Measurements from ENCODE around the gene OR51I2.

The OR51I2 gene, protein sequence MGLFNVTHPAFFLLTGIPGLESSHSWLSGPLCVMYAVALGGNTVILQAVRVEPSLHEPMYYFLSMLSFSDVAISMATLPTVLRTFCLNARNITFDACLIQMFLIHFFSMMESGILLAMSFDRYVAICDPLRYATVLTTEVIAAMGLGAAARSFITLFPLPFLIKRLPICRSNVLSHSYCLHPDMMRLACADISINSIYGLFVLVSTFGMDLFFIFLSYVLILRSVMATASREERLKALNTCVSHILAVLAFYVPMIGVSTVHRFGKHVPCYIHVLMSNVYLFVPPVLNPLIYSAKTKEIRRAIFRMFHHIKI

DNA sequence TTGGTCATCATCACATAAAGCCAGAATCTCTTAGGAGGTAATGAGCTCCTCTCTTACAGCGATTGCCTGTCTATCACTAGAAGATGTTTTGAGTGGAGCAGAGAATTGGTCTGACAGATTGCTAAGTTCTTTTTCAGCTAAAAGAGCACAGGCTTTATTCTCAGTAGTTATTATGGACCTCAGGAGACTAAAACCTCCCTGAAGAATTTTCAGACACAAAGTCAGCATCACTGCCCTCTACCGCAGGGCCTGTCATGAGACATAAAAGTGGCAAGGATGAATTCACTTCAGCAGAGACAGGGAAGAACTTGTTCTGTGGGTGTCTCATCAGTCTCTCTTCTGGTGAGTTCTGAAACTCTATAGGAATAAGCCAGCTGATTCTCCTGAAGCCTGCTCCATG lies at the start of gene OR51I2:
Gene OR51I2 (plus strand): TSS at position 301 of the 400 bp plus-strand sequence. CDS start 4,166 bp downstream, outside the sequence.
- no peak within 1 kb of the TSS for H3K4me3 ChIP-seq (ENCODE audit: low read length)
- H3K36me3 ChIP-seq (ENCODE audit: control insufficient read depth, insufficient read depth, low read length) = no peaks in the 10 kb centered on the region
- no peaks in the 10 kb centered on the region for H3K4me1 ChIP-seq (ENCODE audit: control insufficient read depth, insufficient read depth, low read length)
- H3K9me3 ChIP-seq (ENCODE audit: control insufficient read depth, low read length) = no peaks in the 10 kb centered on the region
- H3K9ac ChIP-seq (ENCODE audit: low read length) = no peak within 1 kb of the TSS
- no peaks in the 10 kb centered on the region for H3K27me3 ChIP-seq (ENCODE audit: control insufficient read depth, insufficient read depth, low read length)

DNA sequence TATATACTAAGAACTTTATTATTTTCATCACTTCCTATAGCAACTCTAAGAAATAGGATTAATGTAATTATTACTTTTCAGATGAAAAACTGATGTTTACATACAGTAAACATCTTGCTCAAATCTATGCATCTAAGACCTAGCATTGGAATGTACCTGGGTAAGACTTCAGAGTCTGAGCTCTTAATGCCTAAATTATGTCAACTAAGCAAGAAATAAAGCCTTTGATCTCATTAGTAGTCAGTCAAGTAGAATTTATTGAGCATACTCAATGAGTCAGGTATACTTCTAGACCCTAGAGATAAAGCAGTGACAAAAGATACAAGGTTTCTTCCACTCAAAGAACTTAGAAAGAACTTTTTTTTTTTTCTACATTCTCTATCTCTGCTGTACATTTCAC lies 44.0 kb upstream of the OR51I2 start:
- Histone ChIP-seq H3K9me3 (ENCODE audit: control insufficient read depth, low read length) (no peaks in the 10 kb centered on the region), H3K9ac (ENCODE audit: low read length) (no peak overlapping the region), H3K36me3 (ENCODE audit: control insufficient read depth, insufficient read depth, low read length) (no peaks in the 10 kb centered on the region), H3K4me1 (ENCODE audit: control insufficient read depth, insufficient read depth, low read length) (no peaks in the 10 kb centered on the region), H3K27me3 (ENCODE audit: control insufficient read depth, insufficient read depth, low read length) (no peaks in the 10 kb centered on the region), H3K4me3 (ENCODE audit: low read length) (no peak overlapping the region)

DNA sequence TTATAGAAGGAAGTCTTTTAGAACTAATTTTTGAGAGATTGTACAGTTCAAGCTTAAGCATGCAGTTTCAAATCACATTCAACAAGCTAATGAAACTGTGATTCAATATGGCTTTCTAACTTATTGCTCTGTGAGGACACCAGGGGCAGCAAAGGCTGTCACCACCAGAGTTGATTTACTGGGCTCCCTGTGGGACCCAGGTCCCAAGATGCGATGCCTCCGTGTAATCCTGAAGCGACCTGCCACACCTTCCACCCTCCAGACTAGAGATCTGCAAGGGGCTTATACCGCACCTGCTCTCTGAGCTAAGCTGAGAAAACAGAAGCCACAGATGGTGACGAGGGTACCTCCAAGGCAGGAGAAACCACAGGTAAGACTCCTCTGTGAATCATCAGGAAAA lies 28.1 kb upstream of the OR51I2 start:
- no peaks in the 10 kb centered on the region for H3K4me1 ChIP-seq (ENCODE audit: control insufficient read depth, insufficient read depth, low read length)
- H3K4me3 ChIP-seq (ENCODE audit: low read length) = no peak overlapping the region
- no peaks in the 10 kb centered on the region for H3K9me3 ChIP-seq (ENCODE audit: control insufficient read depth, low read length)
- H3K27me3 ChIP-seq (ENCODE audit: control insufficient read depth, insufficient read depth, low read length) = no peaks in the 10 kb centered on the region
- no peak overlapping the region for H3K9ac ChIP-seq (ENCODE audit: low read length)
- H3K36me3 ChIP-seq (ENCODE audit: control insufficient read depth, insufficient read depth, low read length) = no peaks in the 10 kb centered on the region

DNA sequence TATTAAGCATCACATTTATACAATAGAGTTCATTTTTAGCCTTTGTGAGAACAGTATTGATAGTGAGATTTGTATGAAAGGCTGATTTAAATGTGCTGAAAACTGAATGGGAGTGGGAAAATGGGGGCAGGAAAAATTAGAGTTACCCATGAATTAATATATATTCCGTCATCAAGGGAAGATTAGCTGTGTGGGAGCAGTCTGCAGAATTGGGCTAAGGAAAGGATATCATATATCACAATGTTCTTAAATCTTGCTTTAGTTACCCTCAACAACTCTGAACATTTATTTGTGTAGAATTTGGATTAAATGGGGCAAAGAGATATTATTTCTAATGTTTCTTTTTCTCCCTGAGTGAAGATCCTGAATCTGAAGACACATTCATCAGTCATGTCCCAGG lies 27.3 kb upstream of the OR51I2 start, which contains the start of gene OR51Q1:
Gene OR51Q1 (plus strand): TSS at position 301 of the 400 bp plus-strand sequence. CDS start 90 bp downstream, at position 391.
- no peaks in the 10 kb centered on the region for H3K27me3 ChIP-seq (ENCODE audit: control insufficient read depth, insufficient read depth, low read length)
- H3K36me3 ChIP-seq (ENCODE audit: control insufficient read depth, insufficient read depth, low read length) = no peaks in the 10 kb centered on the region
- no peak within 1 kb of the TSS for H3K9ac ChIP-seq (ENCODE audit: low read length)
- H3K9me3 ChIP-seq (ENCODE audit: control insufficient read depth, low read length) = no peaks in the 10 kb centered on the region
- H3K4me3 ChIP-seq (ENCODE audit: low read length) = no peak within 1 kb of the TSS
- no peaks in the 10 kb centered on the region for H3K4me1 ChIP-seq (ENCODE audit: control insufficient read depth, insufficient read depth, low read length)

DNA sequence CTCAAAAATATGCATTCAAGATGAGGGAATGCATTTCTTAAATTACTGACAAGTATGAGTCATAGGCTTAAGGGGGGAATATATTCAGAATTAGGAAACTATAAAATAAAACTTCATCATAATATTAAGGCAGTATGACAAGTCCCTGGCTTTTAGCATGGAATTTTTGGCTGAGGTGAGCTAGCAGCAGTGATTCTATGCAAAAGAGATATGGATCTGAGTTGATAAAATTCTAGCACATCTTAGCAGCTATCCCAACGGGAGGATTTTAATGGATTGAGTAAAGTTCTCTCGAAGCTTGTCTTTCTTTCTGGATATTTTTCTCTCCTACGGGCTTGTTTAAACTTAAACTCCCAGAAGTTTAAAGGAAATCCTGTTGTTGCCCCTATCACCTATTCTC lies 26.0 kb upstream of the OR51I2 start:
- no peaks in the 10 kb centered on the region for H3K36me3 ChIP-seq (ENCODE audit: control insufficient read depth, insufficient read depth, low read length)
- H3K27me3 ChIP-seq (ENCODE audit: control insufficient read depth, insufficient read depth, low read length) = no peaks in the 10 kb centered on the region
- no peaks in the 10 kb centered on the region for H3K9me3 ChIP-seq (ENCODE audit: control insufficient read depth, low read length)
- H3K4me1 ChIP-seq (ENCODE audit: control insufficient read depth, insufficient read depth, low read length) = no peaks in the 10 kb centered on the region
- no peak overlapping the region for H3K4me3 ChIP-seq (ENCODE audit: low read length)
- H3K9ac ChIP-seq (ENCODE audit: low read length) = no peak overlapping the region

DNA sequence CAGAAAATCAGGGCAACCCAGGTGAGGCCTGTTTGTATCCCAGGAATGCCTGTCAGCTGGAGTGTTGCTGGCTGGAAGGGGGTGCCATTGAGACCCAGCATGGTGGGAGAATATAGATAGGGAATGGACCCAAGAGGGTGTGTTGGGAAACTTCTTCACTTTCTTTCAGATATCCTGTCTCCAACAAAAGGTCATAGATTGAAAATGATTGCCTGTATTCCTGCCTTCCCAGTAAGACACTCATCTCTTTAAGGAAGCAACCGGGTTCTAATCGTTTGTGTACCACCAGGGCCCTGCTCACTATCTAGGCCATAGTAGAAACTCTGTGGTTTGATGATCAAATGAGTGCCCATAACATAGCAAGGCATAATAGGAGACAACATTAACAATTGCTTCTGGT lies 7.7 kb upstream of the OR51I2 start, which contains the start of gene OR51I1:
Gene OR51I1 (minus strand): TSS at position 101 of the 400 bp plus-strand sequence. CDS start 0 bp downstream, at position 101.
- Histone ChIP-seq H3K36me3 (ENCODE audit: control insufficient read depth, insufficient read depth, low read length) (no peaks in the 10 kb centered on the region), H3K9me3 (ENCODE audit: control insufficient read depth, low read length) (no peaks in the 10 kb centered on the region), H3K4me3 (ENCODE audit: low read length) (no peak within 1 kb of the TSS), H3K9ac (ENCODE audit: low read length) (no peak within 1 kb of the TSS), H3K4me1 (ENCODE audit: control insufficient read depth, insufficient read depth, low read length) (no peaks in the 10 kb centered on the region), H3K27me3 (ENCODE audit: control insufficient read depth, insufficient read depth, low read length) (no peaks in the 10 kb centered on the region)

DNA sequence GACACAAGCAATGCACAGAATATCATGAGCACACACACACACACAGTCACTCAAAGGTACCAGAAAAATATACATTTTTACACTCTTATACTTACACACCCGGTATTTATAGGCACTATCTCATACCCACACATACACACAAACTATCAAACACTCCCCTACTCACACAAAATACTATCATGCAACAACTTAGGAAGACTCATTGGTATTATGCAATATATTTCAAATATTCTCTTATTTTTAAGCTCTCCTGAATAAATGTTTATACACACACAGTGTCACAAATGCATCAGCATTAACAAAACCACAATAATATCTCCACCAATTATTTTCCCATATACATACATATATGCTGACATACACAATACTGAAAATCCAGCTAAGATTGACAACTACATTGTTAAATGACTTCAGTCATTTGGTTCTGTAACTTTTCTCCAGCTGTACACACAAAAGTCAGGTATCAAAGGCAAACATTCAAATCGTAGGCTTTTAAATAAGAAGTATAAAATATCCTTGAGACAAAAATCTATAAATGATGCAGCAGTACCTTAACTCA lies 5.2 kb upstream of the OR51I2 start:
- no peak overlapping the region for H3K4me3 ChIP-seq (ENCODE audit: low read length)
- H3K27me3 ChIP-seq (ENCODE audit: control insufficient read depth, insufficient read depth, low read length) = no peaks in the 10 kb centered on the region
- H3K9me3 ChIP-seq (ENCODE audit: control insufficient read depth, low read length) = no peaks in the 10 kb centered on the region
- no peaks in the 10 kb centered on the region for H3K4me1 ChIP-seq (ENCODE audit: control insufficient read depth, insufficient read depth, low read length)
- H3K36me3 ChIP-seq (ENCODE audit: control insufficient read depth, insufficient read depth, low read length) = no peaks in the 10 kb centered on the region
- no peak overlapping the region for H3K9ac ChIP-seq (ENCODE audit: low read length)

DNA sequence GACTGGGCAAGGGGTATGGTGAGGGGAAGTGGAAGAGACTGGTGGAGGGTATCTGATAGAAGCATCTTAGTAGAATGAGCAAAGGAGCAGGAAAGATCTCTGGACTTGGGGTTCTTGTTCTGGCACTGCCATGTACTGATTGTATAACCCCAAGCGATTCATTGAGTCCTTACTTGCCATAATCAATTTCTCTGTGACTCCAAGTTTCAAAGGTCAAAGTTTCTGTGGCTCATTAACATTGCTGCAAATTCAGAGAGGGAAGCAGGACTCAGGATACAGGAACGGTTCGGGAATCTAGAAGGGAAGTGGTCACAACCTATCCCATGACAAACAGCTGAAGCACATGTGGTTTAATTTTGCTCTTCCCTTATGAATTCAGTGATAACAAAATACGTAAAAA lies 309 bp downstream of the OR51I2 start:
- Histone ChIP-seq H3K27me3 (ENCODE audit: control insufficient read depth, insufficient read depth, low read length) (no peaks in the 10 kb centered on the region), H3K9ac (ENCODE audit: low read length) (no peak overlapping the region), H3K9me3 (ENCODE audit: control insufficient read depth, low read length) (no peaks in the 10 kb centered on the region), H3K4me3 (ENCODE audit: low read length) (no peak overlapping the region), H3K4me1 (ENCODE audit: control insufficient read depth, insufficient read depth, low read length) (no peaks in the 10 kb centered on the region), H3K36me3 (ENCODE audit: control insufficient read depth, insufficient read depth, low read length) (no peaks in the 10 kb centered on the region)

DNA sequence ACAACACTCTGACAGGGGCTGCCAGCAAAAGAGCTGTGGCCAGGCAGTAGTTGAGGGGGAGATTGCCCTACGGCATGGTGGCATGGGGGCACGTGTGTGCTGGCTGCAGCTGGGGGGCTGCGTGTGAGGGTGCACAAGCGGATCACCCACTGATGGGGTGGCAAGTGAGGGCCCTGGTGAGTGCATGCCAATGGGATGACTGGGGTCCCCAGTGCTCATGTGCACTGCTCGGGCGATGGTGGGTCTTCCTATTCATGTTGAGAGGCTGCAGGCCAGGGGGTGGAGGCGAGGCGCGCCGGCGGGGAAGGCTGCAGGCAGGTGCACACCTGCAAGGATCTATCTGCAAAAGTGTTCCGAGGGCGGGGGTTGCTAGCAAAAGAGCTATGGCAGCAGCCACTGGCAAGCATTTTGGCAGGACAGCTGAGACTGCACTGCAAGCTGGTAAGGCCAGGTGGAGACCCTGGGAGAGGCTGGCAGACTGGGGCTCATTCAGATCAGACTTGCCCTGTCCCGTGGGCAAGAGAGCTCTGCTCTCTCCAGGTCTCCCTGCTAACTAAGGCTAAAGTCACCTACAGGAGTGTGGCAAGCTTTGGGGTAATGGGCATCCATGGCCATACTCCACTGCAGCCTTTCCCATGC lies 12.0 kb downstream of the OR51I2 start:
- Histone ChIP-seq H3K27me3 (ENCODE audit: control insufficient read depth, insufficient read depth, low read length) (no peaks in the 10 kb centered on the region), H3K36me3 (ENCODE audit: control insufficient read depth, insufficient read depth, low read length) (no peaks in the 10 kb centered on the region), H3K9ac (ENCODE audit: low read length) (no peak overlapping the region), H3K4me3 (ENCODE audit: low read length) (no peak overlapping the region), H3K4me1 (ENCODE audit: control insufficient read depth, insufficient read depth, low read length) (no peaks in the 10 kb centered on the region), H3K9me3 (ENCODE audit: control insufficient read depth, low read length) (no peaks in the 10 kb centered on the region)

DNA sequence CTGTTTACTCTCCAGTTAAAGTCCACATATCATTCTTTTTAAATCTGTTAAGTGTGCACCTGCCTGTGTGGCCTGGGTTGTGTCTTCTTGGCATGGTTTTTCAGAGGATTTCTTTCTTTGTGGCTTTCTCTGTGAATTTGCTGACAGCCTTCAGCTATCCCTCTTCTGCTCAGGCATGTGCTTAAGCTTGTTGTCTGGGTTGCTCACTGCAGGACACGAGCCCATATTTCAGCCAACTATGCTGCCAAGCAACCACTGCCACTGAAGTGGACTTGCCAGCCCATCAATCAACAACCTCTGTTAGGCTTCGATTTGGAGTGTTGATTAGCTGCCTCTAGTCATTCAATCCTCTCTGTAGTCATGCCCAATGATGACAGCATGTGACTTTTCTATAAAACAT lies 18.4 kb downstream of the OR51I2 start:
- Histone ChIP-seq H3K4me3 (ENCODE audit: low read length) (no peak overlapping the region), H3K27me3 (ENCODE audit: control insufficient read depth, insufficient read depth, low read length) (no peaks in the 10 kb centered on the region), H3K36me3 (ENCODE audit: control insufficient read depth, insufficient read depth, low read length) (no peaks in the 10 kb centered on the region), H3K9me3 (ENCODE audit: control insufficient read depth, low read length) (no peaks in the 10 kb centered on the region), H3K9ac (ENCODE audit: low read length) (no peak overlapping the region), H3K4me1 (ENCODE audit: control insufficient read depth, insufficient read depth, low read length) (no peaks in the 10 kb centered on the region)

DNA sequence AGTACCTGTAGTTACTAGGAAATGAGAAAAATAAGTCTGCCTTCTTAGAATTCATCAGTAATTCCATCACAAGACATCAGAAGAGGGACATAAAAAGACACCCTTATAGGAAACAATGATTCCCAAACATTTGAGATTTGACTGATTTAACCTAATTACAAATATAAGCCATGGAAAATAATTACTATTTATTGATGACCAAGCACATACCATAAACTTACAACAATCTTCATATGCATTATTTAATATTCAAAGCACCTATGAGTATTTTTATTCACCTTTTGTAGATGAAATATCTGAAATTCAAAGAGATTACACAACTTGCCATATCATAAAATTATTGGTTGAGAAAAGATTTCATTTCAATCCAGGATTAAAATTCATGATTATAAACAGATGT lies 24.8 kb downstream of the OR51I2 start:
- H3K27me3 ChIP-seq (ENCODE audit: control insufficient read depth, insufficient read depth, low read length) = no peaks in the 10 kb centered on the region
- no peaks in the 10 kb centered on the region for H3K36me3 ChIP-seq (ENCODE audit: control insufficient read depth, insufficient read depth, low read length)
- no peaks in the 10 kb centered on the region for H3K9me3 ChIP-seq (ENCODE audit: control insufficient read depth, low read length)
- H3K4me1 ChIP-seq (ENCODE audit: control insufficient read depth, insufficient read depth, low read length) = no peaks in the 10 kb centered on the region
- H3K4me3 ChIP-seq (ENCODE audit: low read length) = no peak overlapping the region
- H3K9ac ChIP-seq (ENCODE audit: low read length) = no peak overlapping the region

DNA sequence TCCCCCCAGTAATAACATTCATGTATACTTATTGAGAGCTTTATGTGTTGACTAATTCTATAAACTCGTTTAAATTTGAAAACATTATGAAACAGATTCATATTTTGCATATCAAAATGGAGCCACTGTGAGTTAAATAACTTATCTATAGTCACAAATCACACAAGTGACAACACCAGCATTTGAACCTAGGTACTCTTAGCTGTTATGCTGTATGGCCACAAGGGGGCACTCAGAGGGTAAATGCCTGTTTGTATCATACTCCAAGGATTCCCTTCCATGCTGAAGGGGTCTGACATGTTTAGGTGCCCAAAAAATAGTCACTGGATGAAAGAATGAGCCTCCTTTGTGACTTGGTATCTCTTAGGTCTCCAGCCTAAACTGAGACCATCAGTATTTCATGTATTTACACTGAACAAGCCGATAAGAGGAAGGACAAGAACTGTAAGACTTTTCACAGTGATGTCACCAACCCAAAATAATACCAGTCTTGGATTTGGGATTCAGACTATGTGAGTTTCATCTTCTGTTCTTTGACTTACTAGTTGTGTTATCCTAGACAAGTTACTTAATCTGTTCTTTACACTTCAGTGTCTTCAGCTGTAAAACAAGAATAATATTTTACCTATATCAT lies 27.2 kb downstream of the OR51I2 start:
- no peaks in the 10 kb centered on the region for H3K27me3 ChIP-seq (ENCODE audit: control insufficient read depth, insufficient read depth, low read length)
- no peaks in the 10 kb centered on the region for H3K9me3 ChIP-seq (ENCODE audit: control insufficient read depth, low read length)
- H3K4me1 ChIP-seq (ENCODE audit: control insufficient read depth, insufficient read depth, low read length) = no peaks in the 10 kb centered on the region
- H3K9ac ChIP-seq (ENCODE audit: low read length) = no peak overlapping the region
- no peaks in the 10 kb centered on the region for H3K36me3 ChIP-seq (ENCODE audit: control insufficient read depth, insufficient read depth, low read length)
- no peak overlapping the region for H3K4me3 ChIP-seq (ENCODE audit: low read length)
